ENCODE measurements around the gene SAP25.
"Not testable (repeated sequence)": the region's sequence is repeated elsewhere in the genome, so short reads cannot be mapped to it uniquely, and the experiment has no call there.

Gene SAP25

DNA sequence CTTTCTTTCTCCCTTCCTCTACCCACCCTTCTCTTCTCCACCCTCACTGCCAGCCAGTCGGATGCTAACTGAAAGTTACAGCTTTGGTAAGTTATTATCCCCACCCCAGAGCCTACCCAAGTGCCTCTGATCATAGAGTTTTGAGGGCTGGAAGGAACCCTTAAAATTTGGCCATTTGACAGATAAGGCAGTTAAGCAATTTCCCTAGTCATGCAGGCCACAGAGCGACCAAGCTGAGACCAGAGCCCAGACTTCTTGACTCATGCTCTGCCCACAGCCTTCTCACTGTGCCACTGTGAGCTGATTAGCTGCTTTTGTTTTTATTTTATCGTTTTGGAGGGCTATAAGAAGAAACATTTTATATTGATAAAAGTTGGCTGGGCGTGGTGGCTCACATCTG lies 17.2 kb downstream of the SAP25 start:
- DNase-seq: no peak

DNA sequence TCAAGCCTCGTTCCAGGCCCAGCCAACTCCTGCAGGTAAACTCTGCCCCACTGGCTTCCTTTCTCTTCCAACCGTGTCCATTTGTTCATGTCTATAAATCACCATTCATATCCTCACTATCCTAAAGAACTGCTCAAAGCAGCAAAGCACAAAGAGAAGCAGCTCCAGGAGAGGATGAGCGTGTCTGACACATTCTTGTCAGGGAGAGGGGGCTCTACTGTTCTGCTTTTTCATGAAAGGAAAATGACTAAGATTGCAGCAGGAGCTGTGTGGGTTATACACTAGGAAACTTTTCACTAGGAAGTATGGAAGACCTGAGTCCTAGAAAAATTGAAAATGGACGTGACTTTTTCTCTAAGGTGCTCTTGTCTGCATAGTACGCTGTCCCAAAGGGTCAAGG lies 18.0 kb downstream of the SAP25 start:
- DNase-seq: no peak

- DNase-seq: no peak
These were observed 20.7 kb downstream of the SAP25 start for GRCh38 chr7:100553032-100553431.

- DNase-seq: no peak
These were observed 21.2 kb downstream of the SAP25 start for GRCh38 chr7:100552532-100552931.

DNA sequence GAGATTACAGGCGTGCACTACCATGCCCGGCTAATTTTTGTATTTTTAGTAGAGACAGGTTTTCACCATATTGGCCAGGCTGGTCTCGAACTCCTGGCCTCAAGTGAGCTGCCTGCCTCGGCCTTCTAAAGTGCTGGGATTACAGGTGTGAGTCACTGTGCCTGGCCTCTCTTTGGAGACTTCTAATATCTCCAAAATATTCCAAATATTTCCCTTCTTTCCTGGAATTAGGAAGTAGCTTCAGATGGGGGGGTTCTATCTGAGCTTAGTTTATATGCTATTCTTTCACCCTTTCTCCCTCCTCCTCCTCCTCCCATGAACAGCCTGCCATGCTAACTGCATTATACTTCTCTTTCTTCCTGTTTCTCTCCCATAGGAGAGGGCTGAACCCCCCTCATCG lies 25.3 kb downstream of the SAP25 start:
- not testable (repeated sequence) for DNase-seq

DNA sequence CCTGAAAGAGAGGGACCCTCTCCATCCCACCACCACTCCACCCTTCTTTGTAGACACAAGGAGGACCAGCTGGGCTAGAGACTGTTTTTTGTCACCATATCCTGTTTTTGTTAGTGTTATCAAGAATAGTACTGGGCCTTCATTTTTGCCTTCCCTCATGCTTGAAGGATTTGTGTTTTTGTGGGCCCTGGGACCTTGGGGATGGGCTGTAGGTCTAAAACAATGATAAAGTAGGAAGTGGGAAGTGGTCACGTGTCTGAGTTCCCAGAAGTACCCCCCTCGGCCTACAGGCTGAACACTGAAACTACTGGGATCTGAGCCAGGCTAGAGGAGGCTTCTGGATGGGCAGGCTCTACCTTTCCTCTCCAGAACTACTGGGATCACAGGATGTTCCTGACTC lies 25.8 kb downstream of the SAP25 start:
- DNase-seq: no peak

- DNase-seq: no peak
These were observed 26.5 kb downstream of the SAP25 start for GRCh38 chr7:100546926-100547800.

GRCh38 chr7:100546129-100546925 lies 27.4 kb downstream of the SAP25 start:
- no peak for DNase-seq

- peak; percentile 96 for DNase-seq
These were observed 28.2 kb downstream of the SAP25 start for GRCh38 chr7:100545360-100546128.

- no peak for DNase-seq
These were observed 28.7 kb downstream of the SAP25 start for GRCh38 chr7:100544967-100545359.

DNA sequence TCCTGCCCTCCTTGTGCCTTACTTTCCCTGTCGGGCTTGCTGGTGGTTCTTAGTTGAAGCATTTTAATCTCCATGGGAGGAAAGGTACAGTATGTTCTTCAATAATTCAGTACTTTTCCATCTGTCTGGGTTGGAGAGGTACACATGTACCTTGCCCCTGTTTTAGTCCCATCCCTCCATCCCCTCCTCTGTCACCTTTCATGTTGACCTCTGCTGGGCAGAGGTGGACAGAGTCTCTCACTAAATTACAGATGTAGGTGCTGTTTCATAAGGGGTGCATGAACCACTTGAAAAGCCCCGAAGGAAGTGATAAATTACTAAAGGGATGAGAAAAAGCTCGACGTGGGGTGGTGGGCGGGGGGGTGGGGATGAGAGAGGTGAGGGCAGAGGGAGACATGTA lies 29.3 kb downstream of the SAP25 start:
- no peak for DNase-seq

- no peak for DNase-seq
These were observed 30.1 kb downstream of the SAP25 start for GRCh38 chr7:100543586-100543985.

DNA sequence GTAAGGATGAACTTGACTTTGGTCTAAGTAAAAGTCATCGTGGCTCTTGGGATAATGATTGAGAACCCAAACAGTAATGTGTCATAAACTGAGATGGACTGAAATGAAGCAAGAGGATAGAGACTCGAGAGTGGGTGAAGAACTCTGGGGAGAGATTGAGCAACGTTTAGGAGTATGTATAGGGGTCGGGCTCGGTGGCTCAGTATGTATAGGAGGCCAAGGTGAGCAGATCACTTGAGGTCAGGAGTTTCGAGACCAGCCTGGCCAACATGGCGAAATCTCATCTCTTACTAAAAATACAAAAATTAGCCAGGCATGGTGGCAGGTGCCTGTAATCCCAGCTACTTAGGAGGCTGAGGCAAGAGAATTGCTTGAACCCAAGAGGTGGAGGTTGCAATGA lies 32.4 kb downstream of the SAP25 start:
- not testable (repeated sequence) for DNase-seq

DNA sequence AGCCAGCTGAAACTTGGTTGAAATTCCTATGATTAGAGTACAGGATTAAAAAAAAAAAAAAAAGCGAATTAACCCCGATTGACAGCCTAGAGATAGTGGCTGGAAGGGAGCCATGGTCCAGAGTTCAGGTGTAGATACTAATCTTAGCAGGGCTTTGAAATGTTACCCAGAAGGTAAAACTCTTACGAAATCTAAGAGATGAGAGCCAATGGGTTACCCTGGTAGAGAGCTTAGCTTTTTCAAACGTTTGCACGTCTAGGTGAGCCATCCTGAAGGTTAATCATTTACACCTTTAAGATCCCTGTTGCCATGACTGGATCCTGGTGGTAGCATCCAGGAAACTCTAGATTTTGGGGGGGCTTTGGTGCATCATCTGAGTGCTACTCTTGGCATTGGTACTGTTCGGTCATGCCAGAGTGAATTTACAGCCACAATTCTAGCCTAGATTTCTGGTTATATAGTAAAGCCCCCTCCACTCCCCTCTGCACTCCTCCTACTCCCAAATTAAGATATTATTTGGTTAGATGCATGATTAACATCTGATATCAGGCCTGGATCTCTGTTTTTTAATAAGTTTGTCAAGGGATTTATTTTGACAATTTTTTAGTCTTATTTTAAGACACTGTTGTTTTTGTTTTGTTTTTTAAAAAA lies 33.5 kb downstream of the SAP25 start:
- no peak for DNase-seq

- no peak for DNase-seq
These were observed 34.2 kb downstream of the SAP25 start for GRCh38 chr7:100539436-100540006.

DNA sequence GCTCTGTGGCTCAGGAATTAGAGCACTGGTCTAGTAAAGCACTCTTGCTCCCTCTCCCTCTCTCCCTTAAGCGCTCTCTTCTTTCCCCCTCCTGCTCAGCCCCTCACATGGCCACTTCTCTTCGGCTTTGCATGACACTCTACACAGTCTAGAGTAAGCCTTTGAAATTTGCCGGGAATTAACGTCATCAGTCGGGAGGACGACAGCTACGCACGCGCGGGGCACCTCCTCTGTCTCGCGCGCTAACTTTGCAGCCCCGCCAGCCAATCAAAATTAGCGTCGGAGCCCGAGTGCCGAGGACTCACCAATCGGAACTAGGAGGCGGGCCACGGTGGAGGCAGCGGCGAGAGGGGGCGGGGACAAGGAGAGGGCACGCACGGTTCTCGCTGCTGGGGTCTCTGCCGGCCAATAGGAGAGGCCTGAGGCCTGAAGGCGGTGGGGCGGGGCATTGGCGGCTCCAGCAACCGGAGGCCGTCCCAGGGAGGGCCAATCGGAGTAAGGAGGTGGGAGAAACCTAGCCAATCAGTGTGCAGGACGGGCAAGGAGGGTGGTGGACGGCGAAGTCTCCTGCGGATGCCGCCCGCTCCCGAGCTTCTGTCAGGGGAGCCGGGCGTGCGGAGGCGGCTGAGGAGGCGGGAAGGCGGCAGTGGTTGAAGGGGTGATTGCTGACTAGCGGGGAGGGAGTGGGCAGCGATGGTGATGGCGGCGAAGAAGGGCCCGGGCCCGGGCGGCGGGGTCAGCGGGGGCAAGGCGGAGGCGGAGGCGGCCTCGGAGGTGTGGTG lies 34.9 kb downstream of the SAP25 start, which contains the start of gene AGFG2:
TSS of gene AGFG2 (plus strand) at position 550 of the 782 bp plus-strand sequence. CDS start at position 694, 144 bp downstream.
- DNase-seq: peak; percentile 100

DNA sequence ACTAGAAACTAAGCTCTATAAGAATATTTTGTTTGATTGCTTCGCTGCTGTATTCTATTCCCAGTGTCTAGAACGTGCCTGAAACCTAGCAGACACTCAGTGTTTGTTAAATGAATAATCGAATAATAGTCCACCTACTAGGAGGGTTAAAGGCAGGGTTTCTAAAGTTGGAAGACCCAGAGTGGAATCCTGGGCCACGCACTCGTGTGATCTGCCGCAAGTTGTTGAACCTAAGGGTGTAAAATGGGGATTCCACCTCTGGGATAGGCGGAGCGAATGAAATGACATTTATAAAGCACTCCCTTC lies 35.4 kb downstream of the SAP25 start:
- no peak for DNase-seq

- not testable (repeated sequence) for DNase-seq
These were observed 37.0 kb downstream of the SAP25 start for GRCh38 chr7:100536695-100537094.

DNA sequence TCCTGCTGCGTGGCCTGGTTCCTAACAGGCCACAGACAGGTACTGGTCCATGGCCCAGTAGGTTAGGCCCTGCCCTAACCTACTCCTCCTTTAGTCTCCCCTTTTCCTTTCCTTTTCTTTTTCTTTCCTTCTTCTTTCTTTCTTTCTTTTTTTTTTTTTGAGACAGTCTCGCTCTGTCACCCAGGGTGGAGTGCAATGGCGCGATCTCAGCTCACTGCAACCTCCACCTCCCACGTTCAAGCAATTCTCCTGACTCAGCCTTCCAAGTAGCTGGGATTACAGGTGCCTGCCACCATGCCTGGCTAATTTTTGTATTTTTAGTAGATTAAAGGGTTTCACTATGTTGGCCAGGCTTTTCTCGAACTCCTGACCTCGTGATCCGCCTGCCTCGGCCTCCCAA lies 37.7 kb downstream of the SAP25 start:
- not testable (repeated sequence) for DNase-seq

- no peak for DNase-seq
These were observed 41.3 kb downstream of the SAP25 start for GRCh38 chr7:100532165-100533022.

Data from islet precursor cell (in vitro differentiated cells).